ENCODE results near the gene COX8A.

COX8A gene

DNA sequence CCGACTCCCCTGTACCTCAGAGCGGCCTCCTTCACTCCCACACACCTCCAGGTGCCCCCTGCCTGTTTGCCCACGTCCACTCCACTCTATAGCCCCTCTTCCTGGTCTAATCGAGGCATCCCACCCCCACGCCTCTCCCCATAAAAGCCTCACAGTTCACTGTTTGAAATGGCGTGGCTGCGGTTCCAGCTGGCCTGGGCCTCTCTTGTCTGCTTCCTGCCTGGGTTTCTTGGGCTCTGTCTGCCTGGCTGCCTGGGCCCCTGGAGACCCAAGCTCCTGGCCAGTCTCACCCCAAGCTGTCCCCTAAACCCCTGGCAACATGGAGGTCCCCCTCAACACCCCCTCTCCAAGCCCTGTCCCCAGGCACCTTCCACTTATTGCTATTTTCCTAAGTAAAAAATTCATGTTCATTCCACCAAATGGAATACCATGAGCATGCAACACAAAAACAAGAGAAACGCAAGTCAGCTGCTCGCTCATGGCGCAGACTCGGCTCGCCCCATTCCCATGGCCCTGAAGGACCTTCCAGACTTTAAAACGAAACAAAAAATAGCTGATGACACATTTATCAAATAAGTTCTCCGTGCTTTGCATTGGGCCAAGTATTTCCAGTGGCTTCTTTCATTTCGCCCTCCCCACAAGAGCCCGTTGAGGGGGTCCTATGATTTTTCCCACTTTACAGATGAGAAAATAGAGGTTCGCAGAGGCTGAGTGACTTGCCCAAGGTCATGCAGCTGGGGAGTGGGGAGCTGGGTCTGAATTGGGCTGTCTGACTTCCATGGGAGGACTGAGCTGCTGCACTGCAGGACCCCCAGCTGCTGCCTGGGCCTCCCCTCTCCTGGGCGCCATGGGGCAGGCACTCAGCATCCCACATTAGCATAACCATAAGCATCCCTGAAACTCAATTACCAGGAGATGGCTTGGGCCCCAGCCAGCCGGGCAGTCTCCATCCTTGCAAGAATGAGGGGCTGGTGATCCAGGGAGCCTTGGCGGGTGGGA, 49.6 kb downstream of the COX8A start:
- DNase-seq = no peak

DNA sequence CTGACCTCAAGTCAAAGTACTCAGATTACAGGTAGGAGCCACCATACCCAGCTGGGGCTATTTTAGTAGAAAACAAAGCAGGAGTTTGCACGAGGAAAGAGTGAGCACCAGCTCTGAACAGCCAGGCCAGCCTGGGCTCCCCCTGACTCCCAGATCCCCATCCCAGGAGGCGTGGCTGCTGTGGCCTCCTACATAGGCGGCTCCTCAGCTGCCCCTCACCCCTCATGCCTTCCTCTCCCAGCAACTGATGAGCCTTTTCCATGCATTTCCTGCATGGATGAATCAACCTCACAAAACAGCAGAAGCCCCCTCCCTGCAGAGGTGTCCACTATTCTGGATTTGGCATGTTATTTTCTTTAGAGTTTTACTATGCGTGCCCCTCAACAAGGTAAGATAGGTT, 50.8 kb downstream of the COX8A start:
- no peak for DNase-seq

Measured in NCI-H510A (cell line).